Activated naive CD4-positive, alpha-beta T cell treated with anti-CD3 and anti-CD28 coated beads, Interleukin-2, amount 10 ng/mL, durations not matched to agents 7 days and 5 days (primary cell): Measurements from ENCODE around the gene RPL18.
A peak's percentile ranks its signal among the peaks of the same experiment; 100 is the strongest.

ENCODE experiments used
- CTCF ChIA-PET: fragments of 350-600 bp; sonication (Branson Sonifier 250); formaldehyde crosslinking; loops from one replicate; lab custom pipeline; 2021; ENCODE audit warnings: antibody characterized with exemption; lab: Charles Lee
- DNase-seq: peaks from one replicate; pipeline ENCODE4 v3.0.0-alpha.2; 2020
- H3K27ac Mint-ChIP-seq: one replicate; pipeline ENCODE4 v1.8.0; 2021; ENCODE audit warnings: mild to moderate bottlenecking, moderate library complexity, mixed read lengths
- H3K27me3 Mint-ChIP-seq: one replicate; pipeline ENCODE4 v1.8.0; 2021; ENCODE audit warnings: mild to moderate bottlenecking, mixed read lengths
- H3K36me3 Mint-ChIP-seq: one replicate; pipeline ENCODE4 v1.8.0; 2021; ENCODE audit warnings: mixed read lengths
- H3K4me1 Mint-ChIP-seq: one replicate; pipeline ENCODE4 v1.8.0; 2021; ENCODE audit warnings: mixed read lengths
- H3K4me3 Mint-ChIP-seq: one replicate; pipeline ENCODE4 v1.8.0; 2021; ENCODE audit warnings: mild to moderate bottlenecking, moderate library complexity, mixed read lengths
- H3K9me3 Mint-ChIP-seq: one replicate; pipeline ENCODE4 v1.8.0; 2021; ENCODE audit warnings: mixed read lengths

The RPL18 gene

DNA sequence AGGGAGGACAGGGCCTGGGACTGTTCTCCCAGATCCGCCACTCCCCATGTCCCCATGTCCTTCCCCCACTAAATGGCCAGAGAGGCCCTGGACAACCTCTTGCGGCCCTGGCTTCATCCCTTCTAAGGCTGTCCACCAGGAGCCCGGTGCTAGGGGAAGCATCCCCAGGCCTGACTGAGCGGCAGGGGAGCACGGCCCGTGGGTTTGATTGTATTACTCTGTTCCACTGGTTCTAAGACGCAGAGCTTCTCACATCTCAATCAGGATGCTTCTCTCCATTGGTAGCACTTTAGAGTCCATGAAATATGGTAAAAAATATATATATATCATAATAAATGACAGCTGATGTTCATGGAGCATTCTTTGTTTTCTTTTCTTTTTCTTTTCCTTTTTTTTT is 11.6 kb downstream of the RPL18 start:
- H3K36me3 Mint-ChIP-seq = no peaks in the 10 kb centered on the region
- H3K4me3 Mint-ChIP-seq = no peak overlapping the region
- H3K27ac Mint-ChIP-seq = no peak overlapping the region
- DNase-seq = no peak
- no peaks in the 10 kb centered on the region for H3K27me3 Mint-ChIP-seq
- CTCF ChIA-PET = interaction anchor here (0.6 to 3.5 kb wide), 6 partner anchors 13 to 110 kb away, joined by 3 to 35 read pairs (median 3); no protein-coding TSS in a partner anchor
- no peaks in the 10 kb centered on the region for H3K9me3 Mint-ChIP-seq
- H3K4me1 Mint-ChIP-seq = peaks cover 5% of the 10 kb centered on the region

DNA sequence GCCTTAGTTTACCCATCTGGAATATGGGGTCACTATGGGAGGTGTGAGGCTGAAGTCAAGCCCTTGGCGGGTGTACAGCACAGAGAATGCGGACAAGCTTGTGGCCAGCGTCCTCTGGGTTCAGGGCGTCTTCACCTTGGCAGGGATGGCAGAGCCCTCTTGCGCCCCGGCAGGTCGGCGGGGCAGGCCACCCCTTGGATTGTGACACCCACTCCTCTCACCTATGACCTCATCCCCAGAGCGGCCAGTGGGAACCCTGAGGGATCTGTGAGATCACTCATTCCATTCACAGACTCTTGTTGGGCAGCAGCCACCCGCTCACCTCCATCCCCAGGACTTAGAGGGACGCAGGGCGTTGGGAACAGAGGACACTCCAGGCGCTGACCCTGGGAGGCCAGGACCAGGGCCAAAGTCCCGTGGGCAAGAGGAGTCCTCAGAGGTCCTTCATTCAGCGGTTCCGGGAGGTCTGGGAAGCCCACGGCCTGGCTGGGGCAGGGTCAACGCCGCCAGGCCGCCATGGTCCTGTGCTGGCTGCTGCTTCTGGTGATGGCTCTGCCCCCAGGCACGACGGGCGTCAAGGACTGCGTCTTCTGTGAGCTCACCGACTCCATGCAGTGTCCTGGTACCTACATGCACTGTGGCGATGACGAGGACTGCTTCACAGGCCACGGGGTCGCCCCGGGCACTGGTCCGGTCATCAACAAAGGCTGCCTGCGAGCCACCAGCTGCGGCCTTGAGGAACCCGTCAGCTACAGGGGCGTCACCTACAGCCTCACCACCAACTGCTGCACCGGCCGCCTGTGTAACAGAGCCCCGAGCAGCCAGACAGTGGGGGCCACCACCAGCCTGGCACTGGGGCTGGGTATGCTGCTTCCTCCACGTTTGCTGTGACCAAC is 12.3 kb downstream of the RPL18 start, which contains the start of gene SPACA4:
Gene SPACA4, plus strand, starts transcription at position 280 of the 896 bp plus-strand sequence. Its CDS starts 237 bp downstream, at position 517.
- Mint-ChIP-seq H3K36me3 (no peaks in the 10 kb centered on the region), H3K27me3 (no peaks in the 10 kb centered on the region), H3K4me3 (no peak within 1 kb of the TSS), H3K4me1 (peaks cover 5% of the 10 kb centered on the region), H3K27ac (no peak within 1 kb of the TSS), H3K9me3 (no peaks in the 10 kb centered on the region)
- CTCF ChIA-PET = interaction anchor here (0.8 to 3.5 kb wide), 7 partner anchors 12 to 100 kb away, joined by 3 to 35 read pairs (median 3); no protein-coding TSS in a partner anchor
- DNase-seq = no peak

DNA sequence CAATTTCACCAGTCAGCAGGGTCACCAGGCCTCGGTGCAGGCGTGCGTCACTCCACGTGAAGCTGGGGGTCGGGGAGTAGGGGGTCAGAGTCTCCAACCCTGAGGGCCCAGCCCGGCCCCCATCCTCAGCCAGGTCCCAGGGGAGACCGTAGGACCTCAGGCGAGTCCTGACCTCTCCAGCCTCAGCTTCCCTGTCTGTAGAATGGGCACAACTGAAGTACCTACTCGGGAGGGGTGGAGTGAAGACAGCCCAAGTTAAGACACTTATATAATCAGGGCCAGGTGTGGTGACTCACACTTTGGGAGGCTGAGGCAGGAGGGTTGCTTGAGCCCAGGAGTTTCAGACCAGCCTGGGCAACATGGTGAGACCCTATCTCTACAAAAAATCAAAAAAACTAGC is 15.1 kb downstream of the RPL18 start:
- no peak overlapping the region for H3K27ac Mint-ChIP-seq
- H3K27me3 Mint-ChIP-seq = no peaks in the 10 kb centered on the region
- H3K4me1 Mint-ChIP-seq = peaks cover 3% of the 10 kb centered on the region
- no peak overlapping the region for H3K4me3 Mint-ChIP-seq
- CTCF ChIA-PET = no interaction called here
- no peak for DNase-seq
- H3K36me3 Mint-ChIP-seq = no peaks in the 10 kb centered on the region
- no peaks in the 10 kb centered on the region for H3K9me3 Mint-ChIP-seq

DNA sequence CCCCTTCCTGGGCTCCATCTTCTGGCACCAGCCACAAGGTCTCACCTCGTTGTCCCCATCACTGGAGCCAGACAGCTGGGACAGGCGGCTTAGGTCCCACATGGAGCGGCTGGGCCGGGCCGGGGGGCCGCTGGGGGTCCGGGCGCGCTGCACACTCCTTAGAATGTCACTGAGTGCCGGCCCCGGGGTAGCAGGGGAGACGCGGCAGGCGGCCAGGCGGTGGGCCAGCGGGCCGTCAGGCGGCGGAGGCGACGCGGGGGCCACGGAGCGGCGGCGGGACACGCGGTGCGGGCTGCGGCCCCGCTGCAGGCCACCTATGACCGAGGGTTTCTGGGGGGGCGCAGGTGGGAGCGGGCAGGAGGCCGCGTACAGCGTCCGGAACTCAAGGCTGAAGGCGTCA is 15.5 kb downstream of the RPL18 start:
- CTCF ChIA-PET = no interaction called here
- Mint-ChIP-seq H3K9me3 (no peaks in the 10 kb centered on the region), H3K36me3 (no peaks in the 10 kb centered on the region), H3K27me3 (no peaks in the 10 kb centered on the region), H3K4me1 (no peaks in the 10 kb centered on the region), H3K27ac (no peak overlapping the region), H3K4me3 (no peak overlapping the region)
- DNase-seq = no peak

DNA sequence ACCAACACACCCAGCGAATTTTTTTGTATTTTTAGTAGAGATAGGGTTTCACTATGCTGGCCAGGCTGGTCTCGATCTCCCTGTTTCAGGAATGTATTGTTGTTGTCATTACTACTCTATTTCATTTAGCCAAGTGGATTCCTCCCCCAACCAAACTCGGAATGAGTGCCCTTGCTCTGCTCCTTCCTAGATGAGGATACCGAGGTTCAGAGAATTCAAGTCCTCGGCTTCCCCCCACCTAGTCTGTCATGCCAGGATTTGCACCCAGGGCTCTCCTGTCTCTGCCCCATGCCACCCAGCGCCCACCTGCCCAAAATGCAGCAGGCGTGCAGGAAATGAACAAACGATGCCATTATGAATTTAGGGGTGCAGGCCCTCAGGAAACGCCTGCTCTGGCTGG is 16.0 kb downstream of the RPL18 start:
- Mint-ChIP-seq H3K27me3 (no peaks in the 10 kb centered on the region), H3K4me1 (no peaks in the 10 kb centered on the region), H3K4me3 (no peak overlapping the region), H3K27ac (no peak overlapping the region), H3K36me3 (no peaks in the 10 kb centered on the region), H3K9me3 (no peaks in the 10 kb centered on the region)
- CTCF ChIA-PET = interaction anchor here (0.8 to 1.5 kb wide), 2 partner anchors 14 to 17 kb away, joined by 3 to 4 read pairs; no protein-coding TSS in a partner anchor
- no peak for DNase-seq

DNA sequence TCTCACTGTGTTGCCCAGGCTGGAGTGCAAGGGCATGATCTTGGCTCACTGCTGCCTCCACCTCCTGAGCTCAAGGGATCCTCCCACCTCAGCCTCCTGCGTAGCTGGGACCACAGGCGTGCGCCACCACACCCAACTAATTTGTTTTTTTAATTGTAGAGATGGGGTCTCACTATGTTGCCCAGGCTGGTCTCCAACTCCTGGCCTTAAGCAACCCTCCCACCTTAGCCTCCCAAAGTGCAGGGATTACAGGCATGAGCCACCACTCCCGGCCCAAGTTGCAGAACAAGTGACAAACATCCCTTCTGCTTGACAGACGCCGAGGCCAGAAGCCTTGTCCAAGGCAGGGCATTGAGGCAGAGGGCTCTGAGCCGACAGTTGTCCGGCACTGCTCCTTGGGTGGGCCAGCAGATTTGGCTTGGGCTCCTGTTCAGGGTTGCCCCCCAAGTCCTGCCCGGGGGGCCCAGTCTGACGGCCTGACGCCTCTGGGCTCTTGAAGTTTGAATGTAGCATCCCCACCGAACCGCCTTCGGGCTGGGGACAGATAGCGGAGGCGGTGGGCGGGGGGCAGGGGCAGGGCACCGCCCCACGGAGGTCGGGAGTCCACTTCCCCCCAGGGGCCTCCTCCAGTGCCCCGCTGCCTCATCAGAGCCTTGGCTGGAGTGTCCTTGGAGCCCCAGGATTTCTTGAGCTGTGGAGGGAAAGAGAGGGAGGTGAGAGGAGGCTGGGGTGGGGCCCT is 18.1 kb downstream of the RPL18 start:
- no peaks in the 10 kb centered on the region for H3K9me3 Mint-ChIP-seq
- H3K27ac Mint-ChIP-seq = no peak overlapping the region
- no peak overlapping the region for H3K4me3 Mint-ChIP-seq
- peaks cover 2% of the 10 kb centered on the region for H3K4me1 Mint-ChIP-seq
- DNase-seq = no peak
- CTCF ChIA-PET = interaction anchor here (0.7 to 1.0 kb wide), 2 partner anchors 8 to 95 kb away, joined by 3 to 4 read pairs; no protein-coding TSS in a partner anchor
- H3K27me3 Mint-ChIP-seq = no peaks in the 10 kb centered on the region
- no peaks in the 10 kb centered on the region for H3K36me3 Mint-ChIP-seq

DNA sequence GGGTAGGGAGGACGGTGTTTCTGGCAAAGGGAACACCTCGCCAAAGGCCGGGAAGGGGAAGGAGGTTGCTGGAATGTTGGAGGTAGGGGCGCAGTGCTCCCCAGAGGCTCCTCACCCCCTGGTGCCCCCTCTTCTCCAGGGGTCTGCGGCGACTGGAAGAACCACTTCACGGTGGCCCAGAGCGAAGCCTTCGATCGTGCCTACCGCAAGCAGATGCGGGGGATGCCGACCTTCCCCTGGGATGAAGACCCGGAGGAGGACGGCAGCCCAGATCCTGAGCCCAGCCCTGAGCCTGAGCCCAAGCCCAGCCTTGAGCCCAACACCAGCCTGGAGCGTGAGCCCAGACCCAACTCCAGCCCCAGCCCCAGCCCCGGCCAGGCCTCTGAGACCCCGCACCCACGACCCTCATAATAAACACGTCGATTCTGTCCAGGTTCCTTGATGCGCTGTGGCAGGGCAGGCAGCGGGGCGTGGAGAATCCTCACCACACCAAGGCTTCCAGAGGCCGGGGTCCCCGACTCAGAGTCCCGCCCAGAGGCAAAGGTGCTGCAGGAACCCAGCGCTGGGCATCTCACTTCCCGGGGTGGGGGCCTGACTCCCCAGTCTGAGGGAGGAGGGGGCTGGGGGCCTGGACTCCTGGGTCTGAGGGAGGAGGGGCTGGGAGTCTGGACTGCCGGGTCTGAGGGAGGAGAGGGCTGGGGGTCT is 19.8 kb downstream of the RPL18 start:
- Mint-ChIP-seq H3K27me3 (no peaks in the 10 kb centered on the region), H3K4me1 (peaks cover 5% of the 10 kb centered on the region), H3K27ac (no peak overlapping the region), H3K4me3 (no peak overlapping the region), H3K9me3 (no peaks in the 10 kb centered on the region), H3K36me3 (no peaks in the 10 kb centered on the region)
- DNase-seq = no peak
- CTCF ChIA-PET = no interaction called here

DNA sequence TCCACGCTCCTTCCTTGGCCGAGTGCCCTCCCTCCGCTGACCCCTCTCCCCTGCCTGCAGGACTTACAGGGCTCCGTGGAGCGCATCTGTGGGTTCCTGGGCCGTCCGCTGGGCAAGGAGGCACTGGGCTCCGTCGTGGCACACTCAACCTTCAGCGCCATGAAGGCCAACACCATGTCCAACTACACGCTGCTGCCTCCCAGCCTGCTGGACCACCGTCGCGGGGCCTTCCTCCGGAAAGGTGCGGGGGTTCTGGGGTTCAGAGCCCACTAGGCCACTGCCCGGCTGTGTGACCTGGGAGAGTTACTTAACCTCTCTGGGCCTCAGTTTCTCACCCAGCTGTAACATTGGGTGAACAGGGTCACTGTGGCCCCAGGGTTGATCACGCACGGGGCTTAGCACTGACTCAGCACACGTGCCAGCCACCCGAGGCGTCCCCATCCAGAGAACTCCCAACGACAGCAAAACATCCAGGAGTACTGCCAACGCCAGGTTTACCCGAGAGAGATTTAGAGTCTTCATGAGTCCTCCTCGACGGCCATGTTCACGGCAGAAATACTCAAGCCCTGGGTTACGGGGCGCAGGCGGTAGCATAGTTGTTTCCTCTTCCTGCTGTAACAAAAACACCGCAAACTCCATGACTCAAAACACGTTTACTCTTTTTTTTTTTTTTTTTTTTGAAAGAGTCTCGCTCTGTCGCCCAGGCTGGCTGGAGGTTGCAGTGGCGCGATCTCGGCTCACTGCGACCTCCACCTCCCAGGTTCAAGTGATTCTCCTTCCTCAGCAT is 22.1 kb downstream of the RPL18 start:
- Mint-ChIP-seq H3K4me1 (peaks cover 10% of the 10 kb centered on the region), H3K9me3 (no peaks in the 10 kb centered on the region), H3K27me3 (peaks cover 9% of the 10 kb centered on the region), H3K4me3 (peak overlapping the region; percentile 36), H3K36me3 (no peaks in the 10 kb centered on the region), H3K27ac (peak overlapping the region; percentile 84)
- CTCF ChIA-PET = no interaction called here
- peak; percentile 59 for DNase-seq

DNA sequence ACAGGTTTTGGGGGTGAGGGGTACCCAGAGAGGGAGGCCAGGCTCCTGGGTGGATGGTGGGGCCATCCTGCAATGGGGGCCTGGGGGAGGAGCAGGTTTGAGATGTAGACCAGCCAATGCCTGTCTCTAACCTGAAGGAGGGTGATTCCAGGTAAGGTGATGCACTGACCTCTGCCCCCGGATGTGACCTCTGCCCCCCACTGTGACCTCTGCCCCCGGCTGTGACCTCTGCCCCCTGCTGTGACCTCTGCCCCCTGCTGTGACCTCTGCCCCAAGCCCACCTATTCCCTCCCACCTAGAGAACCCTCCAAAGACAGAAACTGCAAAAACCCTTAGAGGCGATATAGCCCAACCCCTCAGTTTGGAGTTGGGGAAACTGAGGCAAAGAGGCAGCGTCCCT is 22.7 kb downstream of the RPL18 start:
- Mint-ChIP-seq H3K36me3 (no peaks in the 10 kb centered on the region), H3K27me3 (peaks cover 9% of the 10 kb centered on the region), H3K4me3 (peak overlapping the region; percentile 36), H3K9me3 (no peaks in the 10 kb centered on the region), H3K27ac (peak overlapping the region; percentile 69), H3K4me1 (peaks cover 13% of the 10 kb centered on the region)
- no peak for DNase-seq
- CTCF ChIA-PET = no interaction called here

DNA sequence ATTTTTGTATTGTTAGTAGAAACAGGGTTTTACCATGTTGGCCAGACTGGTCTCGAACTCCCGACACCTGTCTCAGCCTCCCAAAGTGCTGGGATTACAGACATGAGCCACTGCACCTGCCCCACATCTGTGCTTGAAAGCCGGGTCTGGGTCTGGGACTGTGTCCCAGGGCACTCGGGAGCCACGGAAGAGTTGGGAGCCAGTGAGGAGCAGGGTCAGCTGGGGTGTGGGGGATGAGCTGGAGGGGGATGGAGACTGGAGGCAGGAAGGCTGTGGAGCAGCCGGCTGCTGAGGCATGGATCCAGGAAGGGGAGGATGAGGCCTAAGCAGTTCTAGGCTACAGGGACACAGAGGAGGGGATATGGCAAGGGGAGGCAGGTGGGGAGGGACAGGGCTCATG is 23.1 kb downstream of the RPL18 start:
- H3K27me3 Mint-ChIP-seq = peaks cover 13% of the 10 kb centered on the region
- no peaks in the 10 kb centered on the region for H3K36me3 Mint-ChIP-seq
- CTCF ChIA-PET = interaction anchor here (1.0 kb wide), 1 partner anchor 11 kb away, joined by 3 read pairs; no protein-coding TSS in a partner anchor
- peak overlapping the region; percentile 36 for H3K4me3 Mint-ChIP-seq
- H3K9me3 Mint-ChIP-seq = no peaks in the 10 kb centered on the region
- peak overlapping the region; percentile 69 for H3K27ac Mint-ChIP-seq
- no peak for DNase-seq
- H3K4me1 Mint-ChIP-seq = peaks cover 13% of the 10 kb centered on the region

DNA sequence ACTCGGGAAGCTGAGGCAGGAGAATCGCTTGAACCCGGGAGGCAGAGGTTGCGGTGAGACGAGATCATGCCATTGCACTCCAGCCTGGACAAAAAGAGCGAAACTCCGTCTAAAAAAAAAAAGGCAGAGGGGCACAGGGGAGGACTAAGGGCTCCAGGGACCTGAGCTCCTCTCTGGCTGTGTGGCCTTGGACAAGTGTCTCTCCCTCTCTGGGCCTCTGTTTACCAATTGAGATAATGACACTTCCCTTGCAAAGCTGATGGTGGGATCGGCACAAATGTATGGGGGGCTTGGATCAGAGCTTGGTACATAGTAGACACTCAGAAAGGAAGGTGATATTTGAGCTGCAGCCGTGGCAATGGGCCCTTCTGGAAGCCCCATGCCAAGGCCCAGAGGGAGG is 23.8 kb downstream of the RPL18 start:
- Mint-ChIP-seq H3K36me3 (no peaks in the 10 kb centered on the region), H3K4me3 (peak overlapping the region; percentile 36), H3K27me3 (peaks cover 18% of the 10 kb centered on the region), H3K27ac (no peak overlapping the region), H3K9me3 (no peaks in the 10 kb centered on the region), H3K4me1 (peaks cover 13% of the 10 kb centered on the region)
- CTCF ChIA-PET = interaction anchor here (1.0 to 1.6 kb wide), 2 partner anchors 11 to 12 kb away, joined by 3 read pairs; no protein-coding TSS in a partner anchor
- DNase-seq = no peak

DNA sequence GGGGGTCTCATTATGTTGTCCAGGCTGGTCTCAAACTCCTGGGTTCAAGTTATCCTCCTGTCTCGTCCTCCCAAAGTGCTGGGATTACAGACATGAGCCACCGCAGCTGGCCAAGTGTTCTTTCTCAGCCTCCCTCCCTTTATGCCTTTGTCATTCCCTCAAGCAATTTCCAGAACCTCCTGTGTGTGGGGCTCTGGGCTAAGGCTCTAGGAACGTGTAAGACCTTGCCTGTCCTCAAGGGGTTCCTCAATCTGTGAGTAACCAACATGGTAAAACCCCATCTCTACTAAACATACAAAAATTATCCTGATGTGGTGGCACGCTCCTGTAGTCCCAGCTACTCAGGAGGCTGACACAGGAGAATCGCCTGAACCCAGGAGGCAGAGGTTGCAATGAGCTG is 28.0 kb downstream of the RPL18 start:
- no peak for DNase-seq
- peaks cover 38% of the 10 kb centered on the region for H3K27me3 Mint-ChIP-seq
- H3K4me1 Mint-ChIP-seq = peaks cover 27% of the 10 kb centered on the region
- no peak overlapping the region for H3K4me3 Mint-ChIP-seq
- CTCF ChIA-PET = interaction anchor here (0.6 to 5.3 kb wide), 2 partner anchors 17 to 251 kb away, joined by 3 to 35 read pairs; partner anchors contain the start of gene SPACA4
- no peak overlapping the region for H3K27ac Mint-ChIP-seq
- no peaks in the 10 kb centered on the region for H3K9me3 Mint-ChIP-seq
- H3K36me3 Mint-ChIP-seq = peaks cover 5% of the 10 kb centered on the region
